Stimulated activated CD8-positive, alpha-beta memory T cell treated with anti-CD3 and anti-CD28 coated beads, Interleukin-7, amount 100 ng/mL, for 4 hours (primary cell): ENCODE data around the gene RAPGEF2.
"Not testable (repeated sequence)": the region's sequence is repeated elsewhere in the genome, so short reads cannot be mapped to it uniquely, and the experiment has no call there.

Source experiments
- DNase-seq, 2 donors: peaks; one replicate each; pipeline ENCODE4 v3.0.0-alpha.2; 2020; ENCODE audit warnings: low read depth in 2 of 2

The RAPGEF2 gene

GRCh38 chr4:159368320-159368719 is 265.4 kb downstream of the RAPGEF2 start:
- no peak for DNase-seq

GRCh38 chr4:159369256-159369655 is 266.4 kb downstream of the RAPGEF2 start:
- DNase-seq: no peak

DNA sequence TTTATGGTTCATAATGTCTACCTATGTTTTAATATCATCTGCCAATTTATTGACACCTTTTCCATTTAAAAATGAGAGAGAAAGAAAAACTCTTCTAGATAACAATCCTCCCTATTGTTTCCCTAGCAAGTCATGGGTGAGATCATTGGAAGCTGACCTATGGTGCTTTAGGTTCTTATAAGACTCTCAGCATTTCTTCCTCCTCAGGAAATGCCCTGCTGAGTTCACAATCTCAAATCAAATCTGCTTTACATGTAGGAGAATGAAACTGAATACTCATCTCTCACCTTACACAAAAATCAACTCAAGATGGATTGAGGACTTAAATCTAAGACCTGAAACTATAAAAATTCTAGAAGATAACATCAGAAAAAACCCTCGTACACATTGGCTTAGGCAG is 267.4 kb downstream of the RAPGEF2 start:
- DNase-seq: no peak

DNA sequence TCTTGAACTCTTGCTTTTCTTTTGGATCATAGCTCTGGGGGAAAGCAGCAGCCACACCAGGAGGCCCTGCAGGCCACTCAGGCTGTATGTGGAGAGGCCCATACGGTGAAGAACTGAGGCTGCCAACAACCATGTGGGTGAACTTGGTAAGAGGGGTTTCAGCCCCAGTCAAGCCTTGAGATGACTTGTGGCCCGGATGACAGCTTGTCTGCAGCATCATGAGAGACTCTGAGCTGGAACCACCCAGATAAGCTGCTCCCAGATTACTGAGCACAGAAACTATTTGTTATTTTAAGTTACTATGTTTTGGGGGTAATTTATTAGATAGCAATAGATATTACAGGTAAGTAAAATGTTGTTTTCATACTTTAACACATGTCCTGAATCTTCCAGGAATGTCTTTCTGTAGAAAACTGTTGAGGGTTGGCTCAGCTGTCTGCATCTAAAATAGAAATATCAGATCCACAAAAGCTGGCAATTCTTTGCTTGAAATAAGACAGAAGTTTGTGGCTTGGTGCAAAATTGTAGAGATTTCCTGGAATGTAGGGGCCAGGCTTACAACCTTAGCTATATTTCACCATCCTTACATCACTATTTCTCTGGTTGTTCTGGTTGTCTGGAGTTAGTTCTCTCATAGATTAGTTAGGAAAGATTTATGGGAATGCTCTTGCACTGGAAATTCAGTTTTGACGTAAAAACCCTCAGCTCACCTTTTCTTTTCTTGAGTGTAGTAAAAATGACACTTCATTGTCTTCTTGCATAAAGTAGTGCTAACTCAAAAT is 272.1 kb downstream of the RAPGEF2 start:
- no peak for DNase-seq

DNA sequence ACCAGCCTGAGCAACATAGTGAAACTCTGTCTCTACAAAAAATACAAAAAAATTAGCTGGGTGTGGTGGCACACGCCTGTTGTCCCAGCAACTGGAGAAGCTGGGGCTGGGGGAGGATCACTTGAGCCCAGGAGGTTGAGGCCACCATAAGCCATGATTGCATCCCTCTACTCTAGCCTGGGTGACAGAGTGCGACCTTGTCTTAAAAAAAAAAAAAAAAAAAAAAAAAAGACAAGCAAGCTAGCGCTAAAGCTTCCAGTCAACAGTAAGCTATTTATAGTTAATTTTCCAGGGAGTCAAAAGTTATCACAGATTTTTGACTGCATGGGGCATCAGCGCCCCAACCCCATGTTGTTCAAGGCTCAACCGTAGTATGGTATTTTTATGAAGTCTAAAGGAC is 273.4 kb downstream of the RAPGEF2 start:
- no peak for DNase-seq

GRCh38 chr4:159378056-159378616 is 275.3 kb downstream of the RAPGEF2 start:
- no peak for DNase-seq

GRCh38 chr4:159379064-159379463 is 276.2 kb downstream of the RAPGEF2 start:
- not testable (repeated sequence) for DNase-seq

- DNase-seq: no peak
These were observed 277.0 kb downstream of the RAPGEF2 start for GRCh38 chr4:159379836-159380235.

- no peak for DNase-seq
These were observed 280.1 kb downstream of the RAPGEF2 start for GRCh38 chr4:159382856-159383561.

DNA sequence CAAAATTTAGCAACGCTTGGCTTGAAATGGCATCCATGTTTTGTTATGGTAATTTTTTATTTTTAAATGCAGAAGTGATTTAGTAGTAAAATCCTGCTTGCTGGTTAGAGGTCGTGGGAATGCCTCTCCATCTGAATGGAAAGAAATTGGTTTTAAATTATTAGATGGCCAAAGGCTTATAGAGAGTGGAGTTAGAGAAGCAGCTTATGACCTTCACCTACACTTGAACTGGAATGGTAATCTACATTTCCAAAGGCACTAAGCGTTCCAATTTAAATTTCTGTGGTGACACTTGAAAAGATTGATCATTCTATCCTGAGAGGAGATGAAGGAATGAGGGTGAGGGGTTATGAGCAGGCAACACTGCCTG is 280.7 kb downstream of the RAPGEF2 start:
- DNase-seq: no peak

DNA sequence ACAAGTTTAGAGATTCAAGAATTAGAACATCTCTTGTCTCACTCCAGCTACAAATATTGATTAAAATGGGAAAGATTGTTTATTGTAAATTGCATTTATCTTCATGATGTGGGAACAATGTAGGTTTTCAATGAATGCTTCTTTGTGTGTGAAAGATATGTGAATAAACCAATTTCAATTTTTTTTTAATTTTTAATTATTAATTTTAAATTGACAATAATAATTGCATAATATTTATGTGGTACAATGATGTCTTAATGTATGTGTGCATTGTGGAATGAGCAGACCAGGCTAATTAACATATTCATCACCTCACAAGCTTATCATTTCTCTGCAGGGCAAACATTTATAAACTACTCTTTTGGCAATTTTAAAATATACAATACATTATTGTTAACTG is 281.1 kb downstream of the RAPGEF2 start:
- DNase-seq: no peak

GRCh38 chr4:159384632-159385031 is 281.8 kb downstream of the RAPGEF2 start:
- DNase-seq: no peak

GRCh38 chr4:159386620-159387019 is 283.7 kb downstream of the RAPGEF2 start:
- no peak for DNase-seq

DNA sequence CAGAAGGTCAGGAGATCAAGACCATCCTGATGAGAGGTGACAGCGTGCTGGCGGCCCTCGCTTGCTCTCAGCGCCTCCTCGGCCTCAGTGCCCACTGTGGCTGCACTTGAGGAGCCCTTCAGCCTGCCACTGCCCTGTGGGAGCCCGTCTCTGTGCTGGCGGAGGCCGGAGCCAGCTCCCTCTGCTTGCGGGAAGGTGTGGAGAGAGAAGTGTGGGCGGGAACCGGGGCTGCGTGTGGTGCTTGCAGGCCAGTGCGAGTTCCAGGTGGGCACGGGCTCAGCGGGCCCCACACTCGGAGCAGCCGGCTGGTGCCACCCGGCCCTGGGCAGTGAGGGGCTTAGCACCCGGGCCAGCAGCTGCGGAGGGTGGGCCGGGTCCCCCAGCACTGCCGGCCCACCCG is 286.9 kb downstream of the RAPGEF2 start:
- DNase-seq: no peak

- DNase-seq: no peak
These were observed 287.8 kb downstream of the RAPGEF2 start for GRCh38 chr4:159390648-159391047.

- DNase-seq: no peak
These were observed 292.8 kb downstream of the RAPGEF2 start for GRCh38 chr4:159395693-159396092.

- DNase-seq: no peak
These were observed 293.3 kb downstream of the RAPGEF2 start for GRCh38 chr4:159396151-159396550.

DNA sequence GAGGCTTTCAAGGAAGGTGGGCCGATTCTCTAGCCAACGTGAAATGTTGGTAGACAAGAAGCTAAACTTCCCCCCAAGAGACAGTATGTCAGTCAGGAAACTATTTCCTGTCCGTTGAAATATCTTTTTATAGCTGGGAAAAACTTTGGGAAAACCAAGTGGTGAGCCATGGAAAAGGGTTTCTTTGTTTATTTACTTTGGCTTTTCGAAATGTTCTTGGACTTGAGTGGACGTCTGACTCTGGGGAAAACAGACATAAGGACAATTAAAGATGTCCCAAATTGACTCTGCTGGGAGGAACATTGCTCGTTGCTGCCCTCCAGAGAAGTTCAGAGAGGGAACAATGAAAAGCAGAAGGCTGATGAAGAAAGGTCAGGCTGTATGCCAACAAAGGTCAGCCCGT is 295.4 kb downstream of the RAPGEF2 start:
- no peak for DNase-seq

DNA sequence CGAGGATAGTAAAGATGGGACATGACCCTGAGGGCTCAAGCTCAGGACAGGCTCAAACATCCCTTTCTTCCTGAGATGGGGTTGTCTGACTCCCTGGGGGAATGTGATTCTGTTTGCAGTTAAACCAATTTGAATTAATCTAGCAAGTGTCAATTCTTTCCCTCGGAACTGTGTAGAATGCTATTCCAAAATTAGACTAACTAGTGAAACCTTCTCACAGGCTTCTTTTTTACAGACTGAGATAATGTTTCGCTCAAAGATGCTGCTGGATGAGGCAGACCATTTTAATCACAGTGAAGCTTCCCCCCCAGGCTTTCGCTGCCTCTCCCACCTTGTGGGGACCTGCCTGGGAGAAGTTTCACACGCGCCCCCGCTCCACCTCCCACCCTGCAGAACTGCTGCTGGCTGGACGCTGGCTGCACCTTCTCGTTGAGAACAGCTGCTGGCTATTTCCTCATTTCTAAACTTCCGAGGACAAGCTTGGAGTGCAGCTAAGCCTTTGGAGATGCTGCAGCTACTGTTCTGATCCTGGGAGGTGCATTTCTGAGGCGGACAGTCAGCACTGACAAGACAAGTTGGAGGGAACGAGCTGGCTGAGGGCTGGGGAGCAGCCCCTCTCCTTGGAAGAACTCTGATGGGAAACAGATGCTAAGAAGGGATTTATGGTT is 297.8 kb downstream of the RAPGEF2 start:
- DNase-seq: no peak

- DNase-seq: no peak
These were observed 298.4 kb downstream of the RAPGEF2 start for GRCh38 chr4:159401226-159401712.

- no peak for DNase-seq
These were observed 299.0 kb downstream of the RAPGEF2 start for GRCh38 chr4:159401791-159402380.
